Trophoblast cell (in vitro differentiated cells and primary cell): ENCODE measurements around the gene SKA3.

Source experiments
- DNase-seq, 2 donors: peaks; one replicate each; pipeline ENCODE4 v3.0.0-alpha.2; 2016
- H2AFZ ChIP-seq: 2 replicates; pipeline ENCODE4 v1.6.1; 2013; ENCODE audit warnings: low read length, moderate library complexity, mild to moderate bottlenecking; ENCODE audit not compliant: insufficient read depth, poor library complexity
- H2AK5ac ChIP-seq: 2 replicates; pipeline ENCODE4 v1.6.1; 2013; ENCODE audit warnings: mild to moderate bottlenecking, low read length
- H2BK120ac ChIP-seq: 2 replicates; pipeline ENCODE4 v1.6.1; 2013; ENCODE audit warnings: low read length, mild to moderate bottlenecking, moderate library complexity; ENCODE audit not compliant: insufficient read depth, poor library complexity
- H2BK12ac ChIP-seq: 2 replicates; pipeline ENCODE4 v1.6.1; 2013; ENCODE audit warnings: mild to moderate bottlenecking, low read length, moderate library complexity
- H2BK5ac ChIP-seq: 2 replicates; pipeline ENCODE4 v1.6.1; 2013; ENCODE audit warnings: low read length, low read depth, moderate library complexity, mild to moderate bottlenecking; ENCODE audit not compliant: poor library complexity
- H3K14ac ChIP-seq: 2 replicates; pipeline ENCODE4 v1.6.1; 2013; ENCODE audit warnings: mild to moderate bottlenecking, low read length
- H3K18ac ChIP-seq: 2 replicates; pipeline ENCODE4 v1.6.1; 2013; ENCODE audit warnings: mild to moderate bottlenecking, low read length
- H3K23ac ChIP-seq: 2 replicates; pipeline ENCODE4 v1.6.1; 2013; ENCODE audit warnings: low read length
- H3K27ac ChIP-seq: 2 replicates; pipeline ENCODE4 v1.5.1; 2013; ENCODE audit warnings: low read depth, mild to moderate bottlenecking, inconsistent platforms, low read length, moderate library complexity
- H3K27me3 ChIP-seq: 2 replicates; pipeline ENCODE4 v1.6.1; 2013; ENCODE audit warnings: inconsistent platforms, mild to moderate bottlenecking, low read length, moderate library complexity; ENCODE audit not compliant: insufficient read depth
- H3K36me3 ChIP-seq, 2 experiments: 1 replicate in 1 of 2; 2 replicates in 1 of 2; pipeline ENCODE4 v1.6.1; 2013; ENCODE audit warnings: low read length in 2 of 2, mild to moderate bottlenecking in 2 of 2, moderate library complexity in 1 of 2; ENCODE audit not compliant: insufficient read depth in 2 of 2, control insufficient read depth in 1 of 2
- H3K4ac ChIP-seq: 2 replicates; pipeline ENCODE4 v1.6.1; 2013; ENCODE audit warnings: low read depth, mild to moderate bottlenecking, low read length, moderate library complexity
- H3K4me1 ChIP-seq, 2 experiments: 1 replicate in 1 of 2; 2 replicates in 1 of 2; pipeline ENCODE4 v1.6.1; 2013; ENCODE audit warnings: low read length in 2 of 2, mild to moderate bottlenecking in 2 of 2, moderate library complexity in 1 of 2; ENCODE audit not compliant: insufficient read depth in 2 of 2, control insufficient read depth in 1 of 2
- H3K4me2 ChIP-seq: 2 replicates; pipeline ENCODE4 v1.6.1; 2013; ENCODE audit warnings: inconsistent platforms, mild to moderate bottlenecking, low read length, moderate library complexity
- H3K4me3 ChIP-seq: 2 replicates; pipeline ENCODE4 v1.5.1; 2013; ENCODE audit warnings: mild to moderate bottlenecking, low read depth, low read length, inconsistent platforms
- H3K79me1 ChIP-seq: one replicate; pipeline ENCODE4 v1.6.1; 2013; ENCODE audit warnings: low read length
- H3K79me2 ChIP-seq: 2 replicates; pipeline ENCODE4 v1.6.1; 2013; ENCODE audit warnings: low read length, mild to moderate bottlenecking; ENCODE audit not compliant: control insufficient read depth, insufficient read depth, poor library complexity
- H3K9ac ChIP-seq: 2 replicates; pipeline ENCODE4 v1.6.1; 2013; ENCODE audit warnings: mild to moderate bottlenecking, low read length
- H3K9me3 ChIP-seq: 2 replicates; pipeline ENCODE4 v1.6.1; 2013; ENCODE audit warnings: low read depth, mild to moderate bottlenecking, control low read depth, inconsistent platforms, low read length; ENCODE audit not compliant: insufficient read depth
- H4K12ac ChIP-seq: 2 replicates; pipeline ENCODE4 v1.6.1; 2013; ENCODE audit warnings: low read depth, mild to moderate bottlenecking, low read length, moderate library complexity
- H4K8ac ChIP-seq: 2 replicates; pipeline ENCODE4 v1.6.1; 2013; ENCODE audit warnings: low read depth, mild to moderate bottlenecking, low read length, moderate library complexity
- H4K91ac ChIP-seq: one replicate; pipeline ENCODE4 v1.6.1; 2013; ENCODE audit warnings: low read depth, mild to moderate bottlenecking, low read length, moderate library complexity
- WGBS: extraction: QIAGEN DNeasy Blood & Tissue Kit; methylation state at CpG from one replicate; pipeline ENCODE4 v1.1.7; 2013; ENCODE audit warnings: missing lambda C conversion rate; ENCODE audit not compliant: insufficient read length, insufficient coverage; ENCODE audit errors: extremely low coverage; 5-methylcytosine and 5-hydroxymethylcytosine counted together

SKA3 gene

GRCh38 chr13:21142766-21143165 lies 33.6 kb downstream of the SKA3 start:
- Histone ChIP-seq H3K79me1 (peaks cover 6% of the 10 kb centered on the region), H4K12ac (no peak overlapping the region), H2AK5ac (no peak overlapping the region), H3K27me3 (no peaks in the 10 kb centered on the region), H3K4me2 (peak overlapping the region; percentile 20), H3K79me2 (peaks cover 7% of the 10 kb centered on the region), H3K23ac (no peak overlapping the region), H4K8ac (no peak overlapping the region), H3K9me3 (no peaks in the 10 kb centered on the region), H3K9ac (no peak overlapping the region), H3K18ac (no peak overlapping the region), H3K36me3 (peaks cover 10 to 14% of the 10 kb centered on the region in 2 experiments), H3K4me1 (no peaks in the 10 kb centered on the region), H3K14ac (no peak overlapping the region), H2BK5ac (no peak overlapping the region), H3K4ac (peak overlapping the region; percentile 54), H2BK120ac (no peak overlapping the region), H3K27ac (no peak overlapping the region), H3K4me3 (no peak overlapping the region), H4K91ac (no peak overlapping the region), H2BK12ac (no peak overlapping the region), H2AFZ (no peak overlapping the region)
- no peak for DNase-seq
- no CpG with 5 or more reads among the region's 3 CpGs for WGBS

- Histone ChIP-seq H2BK120ac (no peak overlapping the region), H3K4ac (no peak overlapping the region), H3K79me1 (peaks cover 6% of the 10 kb centered on the region), H3K79me2 (peaks cover 7% of the 10 kb centered on the region), H2BK12ac (no peak overlapping the region), H3K4me3 (no peak overlapping the region), H4K8ac (peak overlapping the region; percentile 62), H3K27ac (no peak overlapping the region), H2AK5ac (no peak overlapping the region), H3K4me2 (peak overlapping the region; percentile 54), H4K12ac (peak overlapping the region; percentile 66), H3K9me3 (no peaks in the 10 kb centered on the region), H3K23ac (no peak overlapping the region), H3K18ac (no peak overlapping the region), H3K36me3 (peaks cover 2 to 7% of the 10 kb centered on the region in 2 experiments), H4K91ac (no peak overlapping the region), H3K27me3 (no peaks in the 10 kb centered on the region), H2AFZ (no peak overlapping the region), H3K9ac (no peak overlapping the region), H3K14ac (no peak overlapping the region), H2BK5ac (no peak overlapping the region), H3K4me1 (no peaks in the 10 kb centered on the region)
- WGBS, result no CpG with 5 or more reads among the region's 12 CpGs
- DNase-seq, result no peak
These were observed 37.0 kb downstream of the SKA3 start for GRCh38 chr13:21139374-21139773.

- no peak overlapping the region for H3K9ac ChIP-seq
- peaks cover 6% of the 10 kb centered on the region for H3K79me1 ChIP-seq
- no peak overlapping the region for H3K4me2 ChIP-seq
- peaks cover 0 to 7% of the 10 kb centered on the region in 2 experiments for H3K36me3 ChIP-seq
- H2BK5ac ChIP-seq, result no peak overlapping the region
- DNase-seq, result peak in 1 of 2 donors; percentile 38
- no peak overlapping the region for H3K27ac ChIP-seq
- H4K91ac ChIP-seq, result no peak overlapping the region
- peaks cover 7% of the 10 kb centered on the region for H3K79me2 ChIP-seq
- H2AFZ ChIP-seq, result no peak overlapping the region
- H3K14ac ChIP-seq, result no peak overlapping the region
- no peak overlapping the region for H4K12ac ChIP-seq
- no peak overlapping the region for H3K18ac ChIP-seq
- no peaks in the 10 kb centered on the region for H3K4me1 ChIP-seq
- no peak overlapping the region for H2BK12ac ChIP-seq
- no peak overlapping the region for H2AK5ac ChIP-seq
- H3K9me3 ChIP-seq, result no peaks in the 10 kb centered on the region
- H3K27me3 ChIP-seq, result no peaks in the 10 kb centered on the region
- no peak overlapping the region for H3K23ac ChIP-seq
- WGBS, result no CpG with 5 or more reads among the region's 1 CpG
- H3K4me3 ChIP-seq, result no peak overlapping the region
- H2BK120ac ChIP-seq, result no peak overlapping the region
- H4K8ac ChIP-seq, result no peak overlapping the region
- no peak overlapping the region for H3K4ac ChIP-seq
These were observed 37.8 kb downstream of the SKA3 start for GRCh38 chr13:21138561-21138960.

- no peak overlapping the region for H3K23ac ChIP-seq
- no peaks in the 10 kb centered on the region for H3K9me3 ChIP-seq
- H3K9ac ChIP-seq, result no peak overlapping the region
- H4K91ac ChIP-seq, result no peak overlapping the region
- peaks cover 0 to 6% of the 10 kb centered on the region in 2 experiments for H3K36me3 ChIP-seq
- H2AFZ ChIP-seq, result no peak overlapping the region
- H3K79me2 ChIP-seq, result peaks cover 7% of the 10 kb centered on the region
- no peak overlapping the region for H4K8ac ChIP-seq
- WGBS, result no CpG with 5 or more reads among the region's 5 CpGs
- H4K12ac ChIP-seq, result no peak overlapping the region
- no peak overlapping the region for H3K4me3 ChIP-seq
- H3K18ac ChIP-seq, result no peak overlapping the region
- H2AK5ac ChIP-seq, result no peak overlapping the region
- H3K14ac ChIP-seq, result no peak overlapping the region
- H2BK12ac ChIP-seq, result no peak overlapping the region
- no peak overlapping the region for H2BK120ac ChIP-seq
- H3K79me1 ChIP-seq, result peaks cover 6% of the 10 kb centered on the region
- no peak overlapping the region for H2BK5ac ChIP-seq
- no peaks in the 10 kb centered on the region for H3K4me1 ChIP-seq
- no peak overlapping the region for H3K4ac ChIP-seq
- H3K4me2 ChIP-seq, result no peak overlapping the region
- H3K27ac ChIP-seq, result no peak overlapping the region
- H3K27me3 ChIP-seq, result no peaks in the 10 kb centered on the region
- peak; percentile 56 to 70 for DNase-seq
These were observed 38.7 kb downstream of the SKA3 start for GRCh38 chr13:21137696-21138095.
